Activated T-cell treated with anti-CD3 and anti-CD28 coated beads for 1 hour (primary cell): ENCODE results near the gene CDX1.

Source experiments
- DNase-seq: peaks from one replicate; pipeline ENCODE4 v3.0.0-alpha.2; 2020; ENCODE audit warnings: low read depth

Gene CDX1

GRCh38 chr5:150131978-150132694 lies 34.4 kb upstream of the CDX1 start:
- no peak for DNase-seq

- no peak for DNase-seq
Measured at GRCh38 chr5:150132740-150133139, 33.8 kb upstream of the CDX1 start.

GRCh38 chr5:150133581-150134197 lies 32.9 kb upstream of the CDX1 start:
- DNase-seq, result no peak

- DNase-seq, result no peak
Measured at GRCh38 chr5:150134198-150134588, 32.4 kb upstream of the CDX1 start.

- DNase-seq, result no peak
Measured at GRCh38 chr5:150135557-150136304, 30.8 kb upstream of the CDX1 start.

GRCh38 chr5:150136305-150137167 lies 30.0 kb upstream of the CDX1 start:
- no peak for DNase-seq

- DNase-seq, result no peak
Measured at GRCh38 chr5:150137168-150137957, 29.2 kb upstream of the CDX1 start.

GRCh38 chr5:150137997-150138396 lies 28.6 kb upstream of the CDX1 start:
- no peak for DNase-seq

- DNase-seq, result no peak
Measured at GRCh38 chr5:150138551-150139265, 27.9 kb upstream of the CDX1 start.

GRCh38 chr5:150139334-150139733 lies 27.2 kb upstream of the CDX1 start:
- DNase-seq, result no peak

- DNase-seq, result no peak
Measured at GRCh38 chr5:150140830-150141229, 25.7 kb upstream of the CDX1 start.

- DNase-seq, result no peak
Measured at GRCh38 chr5:150141544-150142184, 24.9 kb upstream of the CDX1 start.

- DNase-seq, result no peak
Measured at GRCh38 chr5:150142185-150142958, 24.2 kb upstream of the CDX1 start.

GRCh38 chr5:150142959-150143349 lies 23.6 kb upstream of the CDX1 start:
- no peak for DNase-seq

- DNase-seq, result no peak
Measured at GRCh38 chr5:150143350-150144245, 23.0 kb upstream of the CDX1 start.

- no peak for DNase-seq
Measured at GRCh38 chr5:150144246-150144801, 22.3 kb upstream of the CDX1 start.

GRCh38 chr5:150144879-150145278 lies 21.7 kb upstream of the CDX1 start:
- no peak for DNase-seq

- DNase-seq, result no peak
Measured at GRCh38 chr5:150146235-150146634, 20.3 kb upstream of the CDX1 start.
